WTC11 (cell line): ENCODE data around the gene TSPO2. TPM values are rescaled to one million over a fixed set of nuclear protein-coding genes. Genes with fewer than 3 reads are reported as not detected.

Source experiments
- ATAC-seq: fragments of 200-7000 bp; cut with Tn5 transposase; 2 replicates; pipeline ENCODE4 v1.10.0; 2021; ENCODE audit warnings: mild to moderate bottlenecking, moderate library complexity
- Bru-seq: library from RNA; stranded (reverse); fragments of 400-500 nt; gene quantifications from one replicate; lab custom pipeline; 2021; lab: Mats Ljungman, UMichigan
- CTCF ChIA-PET: fragments of 300-600 bp; sonication (Branson Sonifier 250); formaldehyde crosslinking; loops from one replicate; lab custom pipeline; 2021; ENCODE audit warnings: antibody characterized with exemption; lab: Charles Lee
- POLR2A ChIA-PET: fragments of 350-600 bp; sonication (Branson Sonifier 250); formaldehyde crosslinking; loops from one replicate; lab custom pipeline; 2021; ENCODE audit warnings: antibody characterized with exemption; lab: Charles Lee
- DNase-seq: peaks from one replicate; pipeline ENCODE4 v3.0.0; 2021; ENCODE audit warnings: low spot score
- H3K27ac Mint-ChIP-seq: 2 replicates; pipeline ENCODE4 v1.8.0; 2021; ENCODE audit warnings: mixed read lengths
- H3K27me3 Mint-ChIP-seq: 2 replicates; pipeline ENCODE4 v1.8.0; 2021; ENCODE audit warnings: low read depth, mild to moderate bottlenecking, moderate library complexity, mixed read lengths
- H3K36me3 Mint-ChIP-seq: 2 replicates; pipeline ENCODE4 v1.8.0; 2021; ENCODE audit warnings: mixed read lengths
- H3K4me1 Mint-ChIP-seq: 2 replicates; pipeline ENCODE4 v1.8.0; 2022; ENCODE audit warnings: mixed read lengths
- H3K4me3 Mint-ChIP-seq: 2 replicates; pipeline ENCODE4 v1.8.0; 2021; ENCODE audit warnings: mild to moderate bottlenecking, moderate library complexity, mixed read lengths
- H3K9me3 Mint-ChIP-seq: 2 replicates; pipeline ENCODE4 v1.8.0; 2021; ENCODE audit warnings: mixed read lengths
- FOXK1 ChIP-seq: sonication (generic); formaldehyde crosslinking; IDR thresholded peaks from 2 replicates; pipeline ENCODE4 v1.8.0; 2022; ENCODE audit warnings: mild to moderate bottlenecking, moderate library complexity, missing genetic modification reagents
- JAZF1 ChIP-seq: fragments of 250-450 bp; sonication (Bioruptor Pico); IDR thresholded peaks from 2 replicates; pipeline ENCODE4 v1.9.0; 2021; ENCODE audit warnings: moderate library complexity, mild to moderate bottlenecking, inconsistent platforms
- JUN ChIP-seq: sonication (generic); formaldehyde crosslinking; IDR thresholded peaks from 2 replicates; pipeline ENCODE4 v1.8.0; 2023; ENCODE audit warnings: mild to moderate bottlenecking, missing genetic modification reagents
- NR1H2 ChIP-seq: sonication (generic); formaldehyde crosslinking; IDR thresholded peaks from 2 replicates; pipeline ENCODE4 v1.9.0; 2021; ENCODE audit warnings: mild to moderate bottlenecking, moderate library complexity, missing genetic modification reagents
- NR3C1 ChIP-seq: sonication (generic); formaldehyde crosslinking; conservative IDR thresholded peaks from 2 replicates; pipeline ENCODE4 v1.8.1; 2023; ENCODE audit warnings: low read depth, mild to moderate bottlenecking, missing genetic modification reagents
- OVOL2 ChIP-seq: fragments of 250-450 bp; sonication (Bioruptor Pico); IDR thresholded peaks from 2 replicates; pipeline ENCODE4 v1.9.0; 2021; ENCODE audit warnings: mild to moderate bottlenecking, borderline replicate concordance
- PRRX2 ChIP-seq: fragments of 250-450 bp; sonication (Bioruptor Pico); IDR thresholded peaks from 2 replicates; pipeline ENCODE4 v1.8.0; 2021; ENCODE audit warnings: mild to moderate bottlenecking
- TP53 ChIP-seq: sonication (generic); formaldehyde crosslinking; IDR thresholded peaks from 2 replicates; pipeline ENCODE4 v1.8.1; 2023; ENCODE audit warnings: mild to moderate bottlenecking, missing genetic modification reagents
- ZNF138 ChIP-seq: sonication (generic); formaldehyde crosslinking; conservative IDR thresholded peaks from 2 replicates; pipeline ENCODE4 v1.8.1; 2022; ENCODE audit warnings: mild to moderate bottlenecking, moderate library complexity, missing genetic modification reagents
- ZNF219 ChIP-seq: sonication (generic); formaldehyde crosslinking; IDR thresholded peaks from 2 replicates; pipeline ENCODE4 v1.8.0; 2023; ENCODE audit warnings: missing genetic modification reagents, mild to moderate bottlenecking, borderline replicate concordance
- ZNF232 ChIP-seq: sonication (generic); formaldehyde crosslinking; IDR thresholded peaks from 2 replicates; pipeline ENCODE4 v1.8.0; 2022; ENCODE audit warnings: mild to moderate bottlenecking, missing genetic modification reagents
- ZNF317 ChIP-seq: sonication (generic); formaldehyde crosslinking; IDR thresholded peaks from 2 replicates; pipeline ENCODE4 v1.8.1; 2023; ENCODE audit warnings: low read depth, mild to moderate bottlenecking, moderate library complexity, missing genetic modification reagents, borderline replicate concordance
- long read RNA-seq, 3 experiments: library from RNA in 1 of 3; library from capped mRNA in 1 of 3; library from polyadenylated mRNA in 1 of 3; unstranded in 2 of 3; stranded (forward) in 1 of 3; transcript quantifications; one replicate each; pipeline ENCODE4 v2.0.0, GENCODE V29; 2021
- total RNA-seq: library from RNA; stranded (reverse); gene quantifications from 3 replicates; pipeline ENCODE4 v1.2.3, GENCODE V29; 2021
- TF ChIP-seq, protein P1 (sequence below): sonication (generic); formaldehyde crosslinking; IDR thresholded peaks from 2 replicates; pipeline ENCODE4 v1.8.1; 2023; ENCODE audit warnings: mild to moderate bottlenecking, missing genetic modification reagents, moderate library complexity
- TF ChIP-seq, protein P2 (sequence below): sonication (generic); formaldehyde crosslinking; IDR thresholded peaks from 2 replicates; pipeline ENCODE4 v1.8.1; 2022; ENCODE audit warnings: mild to moderate bottlenecking, moderate library complexity, missing genetic modification reagents
- TF ChIP-seq, protein P3 (sequence below): sonication (generic); formaldehyde crosslinking; IDR thresholded peaks from 2 replicates; pipeline ENCODE4 v1.8.0; 2022; ENCODE audit warnings: mild to moderate bottlenecking, missing genetic modification reagents
- TF ChIP-seq, protein P4 (sequence below): sonication (generic); formaldehyde crosslinking; conservative IDR thresholded peaks from 2 replicates; pipeline ENCODE4 v1.8.1; 2022; ENCODE audit warnings: mild to moderate bottlenecking, missing genetic modification reagents
- TF ChIP-seq, protein P5 (sequence below): sonication (generic); formaldehyde crosslinking; IDR thresholded peaks from 2 replicates; pipeline ENCODE4 v1.8.1; 2023; ENCODE audit warnings: mild to moderate bottlenecking, missing genetic modification reagents
- TF ChIP-seq, protein P6 (sequence below): sonication (generic); formaldehyde crosslinking; IDR thresholded peaks from 2 replicates; pipeline ENCODE4 v1.8.0; 2022; ENCODE audit warnings: mild to moderate bottlenecking, missing genetic modification reagents

The TSPO2 gene, protein sequence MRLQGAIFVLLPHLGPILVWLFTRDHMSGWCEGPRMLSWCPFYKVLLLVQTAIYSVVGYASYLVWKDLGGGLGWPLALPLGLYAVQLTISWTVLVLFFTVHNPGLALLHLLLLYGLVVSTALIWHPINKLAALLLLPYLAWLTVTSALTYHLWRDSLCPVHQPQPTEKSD
- total RNA-seq: not detected in 3 replicates
- not detected for Bru-seq, nascent RNA
- long read RNA-seq, experiment 1: 0 reads
- long read RNA-seq, experiment 2: 0 reads
- long read RNA-seq, experiment 3: 0 reads

DNA sequence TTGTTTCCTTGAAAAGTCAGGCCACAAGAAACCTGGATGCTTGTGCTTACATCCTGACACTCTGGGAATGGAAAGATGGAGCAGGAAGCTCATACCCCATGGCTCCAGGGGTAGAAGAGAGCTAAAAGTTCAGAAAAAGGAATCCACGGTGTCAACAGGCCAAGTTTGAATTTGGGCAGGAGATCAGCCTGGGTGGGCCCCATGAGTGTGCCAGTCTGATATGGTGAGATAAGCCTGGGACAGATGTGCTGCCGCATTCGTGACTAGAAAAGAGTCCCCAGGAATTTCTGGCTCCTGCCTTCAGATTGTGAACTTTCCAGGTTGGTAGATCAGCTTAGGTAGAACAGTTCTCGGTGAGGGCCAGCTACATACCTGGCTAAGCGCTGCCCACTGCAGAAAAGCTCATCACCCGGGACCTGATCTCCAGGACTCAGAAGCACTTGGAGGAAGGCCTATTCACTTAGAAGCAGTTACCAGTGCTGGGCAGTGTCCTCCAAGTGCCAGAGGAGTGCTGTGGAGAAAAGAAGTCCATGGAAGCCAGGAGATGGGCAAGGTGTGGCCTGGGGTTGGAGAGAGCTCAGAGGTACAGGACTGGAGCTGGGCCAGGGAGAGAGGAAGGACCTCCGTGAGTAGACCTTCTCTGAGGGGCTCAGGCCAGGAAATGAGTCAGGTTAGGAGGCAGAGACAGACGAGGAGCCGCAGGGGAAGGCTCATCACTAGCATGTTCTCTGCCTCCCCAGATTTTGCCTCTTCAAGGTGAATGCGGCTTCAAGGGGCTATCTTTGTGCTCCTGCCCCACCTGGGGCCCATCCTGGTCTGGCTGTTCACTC, at the start of gene TSPO2:
TSPO2 (plus strand) TSS at position 242 of the 830 bp plus-strand sequence; CDS start at position 761, 519 bp downstream.
- no peaks in the 10 kb centered on the region for H3K27me3 Mint-ChIP-seq
- DNase-seq (no peak), ATAC-seq (no peak)
- H3K9me3 Mint-ChIP-seq: no peaks in the 10 kb centered on the region
- no peak within 1 kb of the TSS for H3K4me3 Mint-ChIP-seq
- TF ChIP-seq, protein P1, sequence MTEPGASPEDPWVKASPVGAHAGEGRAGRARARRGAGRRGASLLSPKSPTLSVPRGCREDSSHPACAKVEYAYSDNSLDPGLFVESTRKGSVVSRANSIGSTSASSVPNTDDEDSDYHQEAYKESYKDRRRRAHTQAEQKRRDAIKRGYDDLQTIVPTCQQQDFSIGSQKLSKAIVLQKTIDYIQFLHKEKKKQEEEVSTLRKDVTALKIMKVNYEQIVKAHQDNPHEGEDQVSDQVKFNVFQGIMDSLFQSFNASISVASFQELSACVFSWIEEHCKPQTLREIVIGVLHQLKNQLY (CRISPR knock-in tag): no peak
- TF ChIP-seq ZNF232 (no peak), TP53 (CRISPR knock-in tag) (no peak), PRRX2 (CRISPR knock-in tag) (no peak), OVOL2 (CRISPR knock-in tag) (no peak), NR1H2 (CRISPR knock-in tag) (no peak), FOXK1 (no peak), NR3C1 (CRISPR knock-in tag) (no peak), ZNF138 (CRISPR knock-in tag) (no peak), JUN (no peak)
- TF ChIP-seq, protein P2, sequence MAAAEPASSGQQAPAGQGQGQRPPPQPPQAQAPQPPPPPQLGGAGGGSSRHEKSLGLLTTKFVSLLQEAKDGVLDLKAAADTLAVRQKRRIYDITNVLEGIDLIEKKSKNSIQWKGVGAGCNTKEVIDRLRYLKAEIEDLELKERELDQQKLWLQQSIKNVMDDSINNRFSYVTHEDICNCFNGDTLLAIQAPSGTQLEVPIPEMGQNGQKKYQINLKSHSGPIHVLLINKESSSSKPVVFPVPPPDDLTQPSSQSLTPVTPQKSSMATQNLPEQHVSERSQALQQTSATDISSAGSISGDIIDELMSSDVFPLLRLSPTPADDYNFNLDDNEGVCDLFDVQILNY (CRISPR knock-in tag): no peak
- TF ChIP-seq, protein P3, sequence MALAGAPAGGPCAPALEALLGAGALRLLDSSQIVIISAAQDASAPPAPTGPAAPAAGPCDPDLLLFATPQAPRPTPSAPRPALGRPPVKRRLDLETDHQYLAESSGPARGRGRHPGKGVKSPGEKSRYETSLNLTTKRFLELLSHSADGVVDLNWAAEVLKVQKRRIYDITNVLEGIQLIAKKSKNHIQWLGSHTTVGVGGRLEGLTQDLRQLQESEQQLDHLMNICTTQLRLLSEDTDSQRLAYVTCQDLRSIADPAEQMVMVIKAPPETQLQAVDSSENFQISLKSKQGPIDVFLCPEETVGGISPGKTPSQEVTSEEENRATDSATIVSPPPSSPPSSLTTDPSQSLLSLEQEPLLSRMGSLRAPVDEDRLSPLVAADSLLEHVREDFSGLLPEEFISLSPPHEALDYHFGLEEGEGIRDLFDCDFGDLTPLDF (CRISPR knock-in tag): no peak
- TF ChIP-seq, protein P4, sequence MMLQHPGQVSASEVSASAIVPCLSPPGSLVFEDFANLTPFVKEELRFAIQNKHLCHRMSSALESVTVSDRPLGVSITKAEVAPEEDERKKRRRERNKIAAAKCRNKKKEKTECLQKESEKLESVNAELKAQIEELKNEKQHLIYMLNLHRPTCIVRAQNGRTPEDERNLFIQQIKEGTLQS (CRISPR knock-in tag): no peak
- TF ChIP-seq, protein P5, sequence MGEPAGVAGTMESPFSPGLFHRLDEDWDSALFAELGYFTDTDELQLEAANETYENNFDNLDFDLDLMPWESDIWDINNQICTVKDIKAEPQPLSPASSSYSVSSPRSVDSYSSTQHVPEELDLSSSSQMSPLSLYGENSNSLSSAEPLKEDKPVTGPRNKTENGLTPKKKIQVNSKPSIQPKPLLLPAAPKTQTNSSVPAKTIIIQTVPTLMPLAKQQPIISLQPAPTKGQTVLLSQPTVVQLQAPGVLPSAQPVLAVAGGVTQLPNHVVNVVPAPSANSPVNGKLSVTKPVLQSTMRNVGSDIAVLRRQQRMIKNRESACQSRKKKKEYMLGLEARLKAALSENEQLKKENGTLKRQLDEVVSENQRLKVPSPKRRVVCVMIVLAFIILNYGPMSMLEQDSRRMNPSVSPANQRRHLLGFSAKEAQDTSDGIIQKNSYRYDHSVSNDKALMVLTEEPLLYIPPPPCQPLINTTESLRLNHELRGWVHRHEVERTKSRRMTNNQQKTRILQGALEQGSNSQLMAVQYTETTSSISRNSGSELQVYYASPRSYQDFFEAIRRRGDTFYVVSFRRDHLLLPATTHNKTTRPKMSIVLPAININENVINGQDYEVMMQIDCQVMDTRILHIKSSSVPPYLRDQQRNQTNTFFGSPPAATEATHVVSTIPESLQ (CRISPR knock-in tag): no peak
- no peak within 1 kb of the TSS for H3K27ac Mint-ChIP-seq
- POLR2A ChIA-PET: no interaction called here
- no peaks in the 10 kb centered on the region for H3K36me3 Mint-ChIP-seq
- peaks cover 11% of the 10 kb centered on the region for H3K4me1 Mint-ChIP-seq
- CTCF ChIA-PET: interaction anchor here (2.2 to 5.2 kb wide), 2 partner anchors 11 to 15 kb away, joined by 5 to 25 read pairs; partner anchors contain the start of gene APOBEC2

DNA sequence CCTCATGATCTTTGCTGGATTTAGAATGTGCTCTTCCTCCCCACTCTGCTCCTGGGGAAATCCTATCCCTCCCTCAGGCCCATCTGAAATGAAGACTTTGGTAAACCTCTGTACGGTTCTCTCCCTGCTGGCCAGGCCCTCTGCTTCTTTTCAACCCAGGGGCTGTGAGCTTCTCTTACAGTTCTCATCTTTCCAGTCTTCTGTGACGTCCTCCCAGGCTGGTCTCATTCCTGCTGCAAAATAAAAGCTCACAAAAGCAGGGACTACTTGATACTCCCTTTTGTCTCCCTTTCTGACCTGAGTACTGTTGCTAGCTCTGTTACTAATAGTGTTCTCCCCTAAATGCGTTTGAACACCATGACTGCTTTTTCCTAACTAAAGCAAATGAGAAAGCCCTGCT, 49.5 kb upstream of the TSPO2 start:
- Mint-ChIP-seq H3K27ac (no peak overlapping the region), H3K4me3 (no peak overlapping the region), H3K4me1 (peaks cover 29% of the 10 kb centered on the region), H3K9me3 (peaks cover 10% of the 10 kb centered on the region), H3K27me3 (peaks cover 17% of the 10 kb centered on the region), H3K36me3 (no peaks in the 10 kb centered on the region)
- TF ChIP-seq JAZF1 (CRISPR knock-in tag) (no peak), ZNF219 (no peak), ZNF317 (no peak), ZNF232 (no peak)
- TF ChIP-seq, protein P6, sequence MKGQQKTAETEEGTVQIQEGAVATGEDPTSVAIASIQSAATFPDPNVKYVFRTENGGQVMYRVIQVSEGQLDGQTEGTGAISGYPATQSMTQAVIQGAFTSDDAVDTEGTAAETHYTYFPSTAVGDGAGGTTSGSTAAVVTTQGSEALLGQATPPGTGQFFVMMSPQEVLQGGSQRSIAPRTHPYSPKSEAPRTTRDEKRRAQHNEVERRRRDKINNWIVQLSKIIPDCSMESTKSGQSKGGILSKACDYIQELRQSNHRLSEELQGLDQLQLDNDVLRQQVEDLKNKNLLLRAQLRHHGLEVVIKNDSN (CRISPR knock-in tag): no peak
- ChIA-PET POLR2A (no interaction called here), CTCF (interaction anchor here (1.7 to 3.2 kb wide), 2 partner anchors 35 to 80 kb away, joined by 3 to 15 read pairs; no protein-coding TSS in a partner anchor)
- no peak for DNase-seq
- no peak for ATAC-seq
